Measurements from ENCODE around the gene MFGE8.

The MFGE8 gene

GRCh38 chr15:88865498-88866099, 47.6 kb downstream of the MFGE8 start:
- in situ Hi-C loops (cut with HindIII; ENCODE audit: low sequenced_read_pairs) = no loop called here
- TF ChIP-seq CTCF (IDR thresholded peaks at IDR 0.05; ENCODE audit: low read depth, low read length) = no peak
- DNase-seq (ENCODE audit: low read depth, low spot score) = no peak
- H3K4me3 ChIP-seq (ENCODE audit: low read depth, low read length) = no peak overlapping the region

GRCh38 chr15:88864861-88865497, 48.2 kb downstream of the MFGE8 start:
- no peak for TF ChIP-seq CTCF (IDR thresholded peaks at IDR 0.05; ENCODE audit: low read depth, low read length)
- in situ Hi-C loops (cut with HindIII; ENCODE audit: low sequenced_read_pairs) = no loop called here
- no peak for DNase-seq (ENCODE audit: low read depth, low spot score)
- no peak overlapping the region for H3K4me3 ChIP-seq (ENCODE audit: low read depth, low read length)

- no peak for DNase-seq (ENCODE audit: low read depth, low spot score)
- in situ Hi-C loops (cut with HindIII; ENCODE audit: low sequenced_read_pairs) = no loop called here
- no peak for TF ChIP-seq CTCF (IDR thresholded peaks at IDR 0.05; ENCODE audit: low read depth, low read length)
- no peak overlapping the region for H3K4me3 ChIP-seq (ENCODE audit: low read depth, low read length)
These were observed 49.8 kb downstream of the MFGE8 start for GRCh38 chr15:88863412-88863811.

GRCh38 chr15:88860212-88860611, 53.0 kb downstream of the MFGE8 start:
- no peak overlapping the region for H3K4me3 ChIP-seq (ENCODE audit: low read depth, low read length)
- in situ Hi-C loops (cut with HindIII; ENCODE audit: low sequenced_read_pairs) = no loop called here
- no peak for DNase-seq (ENCODE audit: low read depth, low spot score)
- no peak for TF ChIP-seq CTCF (IDR thresholded peaks at IDR 0.05; ENCODE audit: low read depth, low read length)

- no peak for TF ChIP-seq CTCF (IDR thresholded peaks at IDR 0.05; ENCODE audit: low read depth, low read length)
- in situ Hi-C loops (cut with HindIII; ENCODE audit: low sequenced_read_pairs) = no loop called here
- no peak for DNase-seq (ENCODE audit: low read depth, low spot score)
- H3K4me3 ChIP-seq (ENCODE audit: low read depth, low read length) = no peak overlapping the region
These were observed 53.6 kb downstream of the MFGE8 start for GRCh38 chr15:88859550-88859949.

GRCh38 chr15:88858934-88859333, 54.2 kb downstream of the MFGE8 start:
- in situ Hi-C loops (cut with HindIII; ENCODE audit: low sequenced_read_pairs) = no loop called here
- no peak for DNase-seq (ENCODE audit: low read depth, low spot score)
- TF ChIP-seq CTCF (IDR thresholded peaks at IDR 0.05; ENCODE audit: low read depth, low read length) = no peak
- H3K4me3 ChIP-seq (ENCODE audit: low read depth, low read length) = no peak overlapping the region
